HepG2 (cell line): ENCODE results near the gene IL17RB. TPM values are rescaled to one million over a fixed set of nuclear protein-coding genes. Genes with fewer than 3 reads are reported as not detected.
A peak's percentile ranks its signal among the peaks of the same experiment; 100 is the strongest.

Experiments used
- AHDC1 ChIP-seq: sonication (generic); formaldehyde crosslinking; IDR thresholded peaks from 2 replicates; pipeline ENCODE4 v1.5.1; 2020; ENCODE audit warnings: mild to moderate bottlenecking, missing genetic modification reagents, borderline replicate concordance
- AKAP8 ChIP-seq: sonication (generic); formaldehyde crosslinking; IDR thresholded peaks from 2 replicates; pipeline ENCODE4 v1.5.1; 2020; ENCODE audit warnings: mild to moderate bottlenecking, missing genetic modification reagents
- DNMT3B ChIP-seq: conservative IDR thresholded peaks from 2 replicates; pipeline ENCODE4 v1.6.1; 2016; ENCODE audit warnings: missing biosample characterization, control low read depth
- GATA4 ChIP-seq: sonication (generic); IDR thresholded peaks from 2 replicates; pipeline ENCODE4 v1.6.1; 2016; ENCODE audit warnings: antibody characterized with exemption, low read depth, borderline replicate concordance
- HES4 ChIP-seq: sonication (generic); formaldehyde crosslinking; IDR thresholded peaks from 2 replicates; pipeline ENCODE4 v1.9.0; 2021; ENCODE audit warnings: mild to moderate bottlenecking, missing genetic modification reagents, borderline replicate concordance
- MXI1 ChIP-seq: IDR thresholded peaks from 3 replicates; pipeline ENCODE4 v1.6.1; 2012; ENCODE audit warnings: low read depth, low read length, inconsistent platforms, borderline replicate concordance
- NFIC ChIP-seq: IDR thresholded peaks from 2 replicates; pipeline ENCODE4 v1.6.1; 2012; ENCODE audit warnings: mild to moderate bottlenecking, low read length, inconsistent platforms
- PHF21A ChIP-seq: sonication (generic); formaldehyde crosslinking; IDR thresholded peaks from 2 replicates; pipeline ENCODE4 v1.5.0; 2020; ENCODE audit warnings: mild to moderate bottlenecking, missing genetic modification reagents
- SIX1 ChIP-seq: sonication (generic); formaldehyde crosslinking; IDR thresholded peaks from 2 replicates; pipeline ENCODE4 v1.4.0; 2020; ENCODE audit warnings: missing genetic modification reagents, borderline replicate concordance
- SRY ChIP-seq: sonication (generic); formaldehyde crosslinking; IDR thresholded peaks from 2 replicates; pipeline ENCODE4 v1.8.0; 2022; ENCODE audit warnings: mild to moderate bottlenecking, missing genetic modification reagents
- YY1 ChIP-seq: IDR thresholded peaks from 2 replicates; pipeline ENCODE4 v1.6.1; 2011; ENCODE audit warnings: low read length, low read depth, moderate library complexity, mild to moderate bottlenecking; ENCODE audit not compliant: insufficient read depth, insufficient replicate concordance
- ZBTB42 ChIP-seq: sonication (generic); formaldehyde crosslinking; IDR thresholded peaks from 2 replicates; pipeline ENCODE4 v1.5.0; 2020; ENCODE audit warnings: mild to moderate bottlenecking, missing genetic modification reagents
- ZMAT3 ChIP-seq: sonication (generic); formaldehyde crosslinking; conservative IDR thresholded peaks from 2 replicates; pipeline ENCODE4 v1.7.0; 2021; ENCODE audit warnings: missing genetic modification reagents
- ZNF253 ChIP-seq: sonication (generic); formaldehyde crosslinking; IDR thresholded peaks from 2 replicates; pipeline ENCODE4 v1.8.0; 2022; ENCODE audit warnings: mild to moderate bottlenecking, missing genetic modification reagents, borderline replicate concordance
- ZNF569 ChIP-seq: sonication (generic); formaldehyde crosslinking; IDR thresholded peaks from 2 replicates; pipeline ENCODE4 v1.5.0; 2020; ENCODE audit warnings: mild to moderate bottlenecking, missing genetic modification reagents, moderate library complexity, borderline replicate concordance
- ZNF670 ChIP-seq: sonication (generic); formaldehyde crosslinking; IDR thresholded peaks from 2 replicates; pipeline ENCODE4 v1.8.0; 2022; ENCODE audit warnings: mild to moderate bottlenecking, missing genetic modification reagents, borderline replicate concordance
- ZNF746 ChIP-seq: sonication (generic); formaldehyde crosslinking; IDR thresholded peaks from 2 replicates; pipeline ENCODE4 v1.8.0; 2022; ENCODE audit warnings: mild to moderate bottlenecking, missing genetic modification reagents
- polyA plus RNA-seq, 8 experiments: library from polyadenylated mRNA; depleted of rRNA in 3 of 8; stranded (reverse) in 7 of 8; unstranded in 1 of 8; fragments of >200 nt; fragmentation: Illumina TruSeq in 4 of 8; extraction: Trizol in 4 of 8; gene quantifications; 2 replicates each; pipeline versions ENCODE4 v1.2.1 to v1.2.3, GENCODE V29; 2011 to 2016; ENCODE audit warnings: low read depth in 4 of 8, missing spikeins in 1 of 8, mixed read lengths in 1 of 8; ENCODE audit not compliant: insufficient read depth in 1 of 8
- total RNA-seq, 5 experiments: library from RNA; depleted of rRNA; stranded (reverse); fragments of >200 nt; fragmentation: Illumina TruSeq; extraction: Trizol; gene quantifications; 2 replicates each; pipeline ENCODE4 v1.2.3, GENCODE V29; 2016; ENCODE audit warnings: low read depth in 1 of 5
- TF ChIP-seq, protein P1 (sequence below): sonication (generic); formaldehyde crosslinking; IDR thresholded peaks from 2 replicates; pipeline ENCODE4 v1.4.0; 2020; ENCODE audit warnings: missing genetic modification reagents
- TF ChIP-seq, protein P2 (sequence below): sonication (generic); formaldehyde crosslinking; IDR thresholded peaks from 2 replicates; pipeline ENCODE4 v1.9.0; 2021; ENCODE audit warnings: missing genetic modification reagents, borderline replicate concordance

IL17RB gene
- total and polyA plus RNA-seq, 2 of the 13 experiments (the other 11 are each of a cell fraction or from before 2014, with no cell fraction given): 130 to 190 TPM

DNA sequence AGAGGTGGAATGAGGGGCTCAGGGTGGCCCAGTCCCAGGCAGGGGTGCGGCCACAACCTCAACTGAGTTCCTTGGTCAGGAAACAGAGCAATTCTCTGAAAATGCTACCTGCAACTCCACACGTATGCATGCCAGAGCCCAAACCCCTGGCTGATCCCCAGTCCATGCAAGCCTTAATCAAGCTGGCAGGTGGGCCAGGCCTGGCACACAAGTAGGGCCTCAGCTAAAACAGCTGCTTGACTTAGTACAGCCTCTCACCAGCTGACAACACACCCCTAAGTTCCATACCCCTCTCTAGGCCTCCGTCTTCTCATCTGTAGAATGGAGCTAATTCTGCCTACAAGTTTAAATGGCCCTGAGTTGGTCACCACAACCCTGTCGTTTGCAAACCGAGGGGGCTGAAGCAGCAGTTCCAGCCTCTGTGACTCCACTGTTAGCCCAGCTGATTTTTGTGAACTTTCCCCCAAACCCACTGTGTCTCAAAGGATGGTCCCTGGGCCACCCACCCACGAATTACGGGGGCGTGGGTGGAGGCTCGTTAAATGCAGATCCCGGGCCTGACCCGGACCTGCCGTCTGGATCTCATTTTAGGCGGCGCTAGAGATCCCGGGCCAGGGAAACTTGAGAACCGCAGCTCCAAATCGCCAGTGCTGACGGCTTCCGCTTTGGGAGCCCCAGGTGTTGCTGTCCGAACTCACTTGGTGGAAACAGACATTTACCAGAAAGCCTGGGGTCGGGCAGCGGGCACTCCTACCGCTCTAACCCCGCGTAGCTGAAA lies 1.1 kb upstream of the IL17RB start (continued):
- TF ChIP-seq, protein P1, sequence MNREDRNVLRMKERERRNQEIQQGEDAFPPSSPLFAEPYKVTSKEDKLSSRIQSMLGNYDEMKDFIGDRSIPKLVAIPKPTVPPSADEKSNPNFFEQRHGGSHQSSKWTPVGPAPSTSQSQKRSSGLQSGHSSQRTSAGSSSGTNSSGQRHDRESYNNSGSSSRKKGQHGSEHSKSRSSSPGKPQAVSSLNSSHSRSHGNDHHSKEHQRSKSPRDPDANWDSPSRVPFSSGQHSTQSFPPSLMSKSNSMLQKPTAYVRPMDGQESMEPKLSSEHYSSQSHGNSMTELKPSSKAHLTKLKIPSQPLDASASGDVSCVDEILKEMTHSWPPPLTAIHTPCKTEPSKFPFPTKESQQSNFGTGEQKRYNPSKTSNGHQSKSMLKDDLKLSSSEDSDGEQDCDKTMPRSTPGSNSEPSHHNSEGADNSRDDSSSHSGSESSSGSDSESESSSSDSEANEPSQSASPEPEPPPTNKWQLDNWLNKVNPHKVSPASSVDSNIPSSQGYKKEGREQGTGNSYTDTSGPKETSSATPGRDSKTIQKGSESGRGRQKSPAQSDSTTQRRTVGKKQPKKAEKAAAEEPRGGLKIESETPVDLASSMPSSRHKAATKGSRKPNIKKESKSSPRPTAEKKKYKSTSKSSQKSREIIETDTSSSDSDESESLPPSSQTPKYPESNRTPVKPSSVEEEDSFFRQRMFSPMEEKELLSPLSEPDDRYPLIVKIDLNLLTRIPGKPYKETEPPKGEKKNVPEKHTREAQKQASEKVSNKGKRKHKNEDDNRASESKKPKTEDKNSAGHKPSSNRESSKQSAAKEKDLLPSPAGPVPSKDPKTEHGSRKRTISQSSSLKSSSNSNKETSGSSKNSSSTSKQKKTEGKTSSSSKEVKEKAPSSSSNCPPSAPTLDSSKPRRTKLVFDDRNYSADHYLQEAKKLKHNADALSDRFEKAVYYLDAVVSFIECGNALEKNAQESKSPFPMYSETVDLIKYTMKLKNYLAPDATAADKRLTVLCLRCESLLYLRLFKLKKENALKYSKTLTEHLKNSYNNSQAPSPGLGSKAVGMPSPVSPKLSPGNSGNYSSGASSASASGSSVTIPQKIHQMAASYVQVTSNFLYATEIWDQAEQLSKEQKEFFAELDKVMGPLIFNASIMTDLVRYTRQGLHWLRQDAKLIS (CRISPR knock-in tag): no peak
- no peak for TF ChIP-seq ZNF253
- TF ChIP-seq GATA4: no peak
- no peak for TF ChIP-seq AHDC1 (CRISPR knock-in tag)
- TF ChIP-seq ZNF746 (CRISPR knock-in tag): no peak
- TF ChIP-seq SRY: no peak; the same call in 1 of the 2 replicates
- TF ChIP-seq PHF21A (CRISPR knock-in tag): peak; percentile 2; the same call in 1 of the 2 replicates
- no peak for TF ChIP-seq YY1
- no peak for TF ChIP-seq ZNF569 (CRISPR knock-in tag)
- no peak for TF ChIP-seq HES4
- TF ChIP-seq ZBTB42 (CRISPR knock-in tag): no peak
- peak; percentile 34; the same call in 1 of the 2 replicates for TF ChIP-seq SIX1 (CRISPR knock-in tag)
- TF ChIP-seq, protein P2, sequence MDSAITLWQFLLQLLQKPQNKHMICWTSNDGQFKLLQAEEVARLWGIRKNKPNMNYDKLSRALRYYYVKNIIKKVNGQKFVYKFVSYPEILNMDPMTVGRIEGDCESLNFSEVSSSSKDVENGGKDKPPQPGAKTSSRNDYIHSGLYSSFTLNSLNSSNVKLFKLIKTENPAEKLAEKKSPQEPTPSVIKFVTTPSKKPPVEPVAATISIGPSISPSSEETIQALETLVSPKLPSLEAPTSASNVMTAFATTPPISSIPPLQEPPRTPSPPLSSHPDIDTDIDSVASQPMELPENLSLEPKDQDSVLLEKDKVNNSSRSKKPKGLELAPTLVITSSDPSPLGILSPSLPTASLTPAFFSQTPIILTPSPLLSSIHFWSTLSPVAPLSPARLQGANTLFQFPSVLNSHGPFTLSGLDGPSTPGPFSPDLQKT (CRISPR knock-in tag): peak; percentile 23; the same call in 1 of the 2 replicates
- 0 out of 2 replicates have a peak, but pooled peaks have one; percentile 7 for TF ChIP-seq NFIC
- no peak for TF ChIP-seq MXI1
- no peak for TF ChIP-seq ZMAT3 (CRISPR knock-in tag)
- TF ChIP-seq AKAP8: no peak
- TF ChIP-seq DNMT3B (CRISPR knock-in tag): 0 out of 2 replicates have a peak, but pooled peaks have one; percentile 5
- TF ChIP-seq ZNF670 (CRISPR knock-in tag): no peak
